GM18505 (cell line): ENCODE results near the gene EHMT1.

ENCODE experiments used
- ATAC-seq: cut with Tn5 transposase; IDR thresholded peaks from one replicate; pipeline ENCODE4 v1.9.1; 2021; ENCODE audit not compliant: unreplicated experiment
- POLR2A ChIP-seq: IDR thresholded peaks from 4 replicates; pipeline ENCODE4 v1.6.1; 2011; ENCODE audit warnings: borderline replicate concordance; ENCODE audit not compliant: insufficient read depth, insufficient read length; ENCODE audit errors: extremely low read depth

EHMT1 gene

DNA sequence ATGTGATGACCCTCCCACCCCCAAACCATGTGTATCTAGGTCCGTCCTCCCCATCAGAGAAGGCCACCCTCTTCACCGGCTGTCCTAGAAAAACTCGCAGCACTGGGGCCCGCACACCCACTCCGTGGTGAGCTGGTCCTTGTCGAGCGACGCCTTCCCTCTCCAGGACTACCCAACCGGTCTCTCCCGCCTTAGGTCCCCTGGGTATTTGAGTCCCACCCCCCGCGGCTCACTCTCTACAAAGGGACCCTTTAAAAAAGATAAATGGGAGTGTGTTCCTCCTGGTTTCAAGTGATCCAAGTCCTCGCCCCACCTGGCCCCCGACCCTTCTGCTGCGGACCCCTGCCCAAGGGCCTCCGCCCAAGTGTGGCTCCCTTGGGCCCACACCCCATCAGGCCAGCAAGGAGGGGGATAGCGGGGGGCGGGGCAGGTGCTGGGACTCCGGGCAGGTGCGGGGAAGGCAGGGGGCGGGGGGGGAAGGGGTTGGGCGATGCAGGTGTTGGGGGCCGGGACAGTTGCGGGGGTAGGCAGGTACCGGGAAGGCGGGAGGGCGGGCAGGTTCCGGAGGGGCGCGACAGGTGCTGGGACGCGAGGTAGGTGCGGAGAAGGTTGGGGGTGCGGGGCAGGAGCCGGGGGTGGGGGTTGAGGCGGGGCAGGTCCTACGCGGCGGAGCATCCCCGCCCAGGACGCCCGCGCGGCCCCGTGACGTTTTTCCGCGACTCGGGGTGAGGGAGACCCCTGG, 14.3 kb upstream of the EHMT1 start:
- TF ChIP-seq POLR2A = no peak
- no peak for ATAC-seq

DNA sequence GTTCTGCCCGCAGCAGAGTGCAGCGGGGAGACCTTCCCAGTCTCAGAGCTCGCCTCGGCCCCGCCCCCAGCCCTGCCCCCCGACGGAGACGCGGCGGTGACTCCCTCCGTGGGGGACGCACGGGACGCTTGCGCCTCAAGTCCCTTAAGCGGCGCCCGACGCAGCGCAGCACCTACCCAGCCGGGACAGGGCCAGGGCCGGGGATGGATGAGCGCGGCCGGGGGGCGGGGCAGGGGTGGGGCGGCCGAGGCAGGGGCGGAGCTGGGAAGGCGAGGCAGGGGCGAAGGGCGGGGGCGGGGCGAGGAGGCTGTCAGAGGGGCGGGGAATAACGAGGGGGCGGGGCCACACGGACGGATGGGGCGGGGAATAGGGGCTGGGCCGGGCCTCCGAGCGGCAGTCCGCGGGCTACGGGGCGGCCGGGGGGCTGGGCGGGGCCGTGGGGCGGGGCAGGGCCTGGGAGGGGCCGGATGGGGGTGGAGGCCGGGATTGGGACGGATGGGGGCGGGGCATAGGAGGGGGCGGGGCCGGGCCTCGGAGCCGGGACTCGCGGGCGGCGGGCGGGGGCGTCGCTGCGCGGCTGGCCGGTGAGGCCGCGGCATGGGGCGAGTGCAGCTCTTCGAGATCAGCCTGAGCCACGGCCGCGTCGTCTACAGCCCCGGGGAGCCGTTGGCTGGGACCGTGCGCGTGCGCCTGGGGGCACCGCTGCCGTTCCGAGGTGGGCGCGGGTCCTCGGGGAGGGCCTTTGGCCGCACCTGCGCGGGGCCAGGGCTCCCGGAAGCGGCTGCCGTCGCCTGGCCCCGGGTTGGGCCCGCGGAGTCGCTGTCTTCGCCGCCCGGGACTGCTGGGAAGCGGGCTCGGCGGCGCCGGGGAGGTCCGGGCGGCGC, 13.4 kb upstream of the EHMT1 start, which contains the start of gene ARRDC1:
Gene ARRDC1, plus strand, starts transcription at position 566 of the 884 bp plus-strand sequence. Its CDS starts 32 bp downstream, at position 598.
- TF ChIP-seq POLR2A = peak; percentile 83
- ATAC-seq = peak; percentile 67

DNA sequence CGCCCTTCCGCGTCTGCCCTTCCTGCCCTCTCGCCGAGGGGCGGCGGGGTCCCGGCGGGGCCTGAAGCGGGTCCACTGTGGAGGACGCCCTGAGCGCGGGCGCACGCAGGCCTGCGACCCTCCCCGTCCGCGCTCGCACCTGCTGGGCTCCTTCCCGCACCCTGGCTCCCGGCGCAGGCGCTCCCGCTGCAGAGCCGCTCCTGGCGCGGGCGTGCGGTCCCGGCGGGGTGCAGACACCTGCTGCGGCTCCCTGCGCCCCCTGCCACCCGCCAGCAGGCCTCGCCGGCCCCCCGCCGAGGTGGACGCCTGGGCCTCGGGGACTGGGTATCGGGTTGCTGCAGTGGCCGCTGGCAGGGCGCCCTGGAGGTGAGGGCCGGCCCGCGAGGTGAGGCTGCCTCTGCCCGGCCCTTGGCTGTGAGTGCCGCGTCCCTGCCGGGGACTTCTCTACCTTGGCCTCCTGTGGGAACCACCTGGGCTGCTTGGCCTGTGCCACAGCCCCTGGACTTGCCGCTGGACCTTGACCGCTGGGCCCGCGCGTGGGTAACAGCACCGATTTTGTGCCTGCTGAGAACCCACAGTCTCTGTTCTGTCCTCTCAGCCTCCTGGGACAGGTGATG, 12.7 kb upstream of the EHMT1 start:
- peak; percentile 5 for ATAC-seq
- no peak for TF ChIP-seq POLR2A

- TF ChIP-seq POLR2A = no peak
These were observed 12.1 kb upstream of the EHMT1 start for GRCh38 chr9:137606734-137607138.

GRCh38 chr9:137607141-137607857, 11.5 kb upstream of the EHMT1 start:
- TF ChIP-seq POLR2A = no peak
- ATAC-seq = no peak

More at GRCh38 chr9:137606734-137607138, 12.1 kb upstream of the EHMT1 start:
- no peak for ATAC-seq

- ATAC-seq = no peak
- no peak for TF ChIP-seq POLR2A
These were observed 7.9 kb upstream of the EHMT1 start for GRCh38 chr9:137610944-137611343.

GRCh38 chr9:137611623-137612609, 6.9 kb upstream of the EHMT1 start:
- TF ChIP-seq POLR2A = peak; percentile 26
- ATAC-seq = no peak

- no peak for TF ChIP-seq POLR2A
- ATAC-seq = no peak
These were observed 6.1 kb upstream of the EHMT1 start for GRCh38 chr9:137612741-137613142.

GRCh38 chr9:137613259-137613658, 5.5 kb upstream of the EHMT1 start:
- TF ChIP-seq POLR2A = no peak
- ATAC-seq = no peak

- no peak for ATAC-seq
These were observed 4.9 kb upstream of the EHMT1 start for GRCh38 chr9:137613738-137614523.

More at GRCh38 chr9:137613738-137614523, 4.9 kb upstream of the EHMT1 start:
- no peak for TF ChIP-seq POLR2A
